Suprapubic skin (tissue), 4 donors: ENCODE data around the gene LRIT2. TPM values are rescaled to one million over a fixed set of nuclear protein-coding genes. Genes with fewer than 3 reads are reported as not detected.

ENCODE experiments used
- DNase-seq, 2 donors: peaks; one replicate each; pipeline ENCODE4 v3.0.0-alpha.2; 2019; ENCODE audit warnings: low spot score in 2 of 2
- H3K27ac ChIP-seq: fragments of 200-600 bp; sonication (generic); one replicate; pipeline ENCODE4 v1.5.1; 2019
- H3K27me3 ChIP-seq: fragments of 200-600 bp; sonication (generic); one replicate; pipeline ENCODE4 v1.5.1; 2019
- H3K36me3 ChIP-seq: fragments of 200-600 bp; sonication (generic); one replicate; pipeline ENCODE4 v1.5.1; 2019
- H3K4me1 ChIP-seq: fragments of 200-600 bp; sonication (generic); one replicate; pipeline ENCODE4 v1.5.1; 2019
- H3K4me3 ChIP-seq: fragments of 200-600 bp; sonication (generic); one replicate; pipeline ENCODE4 v1.5.1; 2019; ENCODE audit warnings: mild to moderate bottlenecking
- H3K9me3 ChIP-seq: fragments of 200-600 bp; sonication (generic); one replicate; pipeline ENCODE4 v1.5.1; 2019
- CTCF ChIP-seq, 2 donors: fragments of 200-600 bp in 1 of 2; fragments of 450-650 bp in 1 of 2; sonication (generic) in 1 of 2; IDR thresholded peaks; one replicate each; pipeline ENCODE4 v1.5.1; 2016 to 2019; ENCODE audit warnings: antibody characterized with exemption in 2 of 2, mild to moderate bottlenecking in 1 of 2, moderate library complexity in 1 of 2
- EP300 ChIP-seq: sonication (generic); formaldehyde crosslinking; IDR thresholded peaks from one replicate; pipeline ENCODE4 v1.6.1; 2017; ENCODE audit warnings: antibody characterized with exemption
- POLR2A ChIP-seq, 2 donors: fragments of 450-650 bp; IDR thresholded peaks; one replicate each; pipeline ENCODE4 v1.6.1; 2017; ENCODE audit warnings: antibody characterized with exemption in 2 of 2, mild to moderate bottlenecking in 2 of 2, moderate library complexity in 2 of 2
- POLR2AphosphoS5 ChIP-seq, 3 donors: sonication (generic); formaldehyde crosslinking; IDR thresholded peaks; one replicate each; pipeline ENCODE4 v1.6.1; 2017; ENCODE audit warnings: antibody characterized with exemption in 3 of 3
- WGBS: methylation state at CpG from one replicate; pipeline ENCODE4 v1.1.5; 2018; 5-methylcytosine and 5-hydroxymethylcytosine counted together
- total RNA-seq, 4 donors: library from RNA; depleted of rRNA; stranded (reverse); fragments of >200 nt; gene quantifications; one replicate each; pipeline ENCODE4 v1.1.0, GENCODE V29; 2016

LRIT2 gene
- total RNA-seq, 4 donors from 2014 or later = not detected

GRCh38 chr10:84232376-84232775, 7.0 kb upstream of the LRIT2 start:
- Histone ChIP-seq H3K9me3 (no peaks in the 10 kb centered on the region), H3K4me3 (no peak overlapping the region)
- 94% methylated on average over 9 of the region's 10 CpGs for WGBS

GRCh38 chr10:84230359-84230758, 5.0 kb upstream of the LRIT2 start:
- Histone ChIP-seq H3K9me3 (no peaks in the 10 kb centered on the region), H3K36me3 (no peaks in the 10 kb centered on the region), H3K4me3 (no peak overlapping the region), H3K4me1 (peaks cover 4% of the 10 kb centered on the region), H3K27me3 (peaks cover under 1% of the 10 kb centered on the region), H3K27ac (no peak overlapping the region)
- WGBS = 33% methylated on average over 1 of the region's 1 CpG
- DNase-seq = peak in 1 of 2 donors; percentile 60
- TF ChIP-seq POLR2A (IDR thresholded peaks at IDR 0.05) = no peak
- TF ChIP-seq CTCF (IDR thresholded peaks at IDR 0.05) = no peak
- TF ChIP-seq EP300 = no peak
- TF ChIP-seq POLR2AphosphoS5 (IDR thresholded peaks at IDR 0.05) = no peak

More at GRCh38 chr10:84232376-84232775, 7.0 kb upstream of the LRIT2 start:
- DNase-seq = peak in 1 of 2 donors; percentile 74
- Histone ChIP-seq H3K36me3 (no peaks in the 10 kb centered on the region), H3K27me3 (peaks cover 15% of the 10 kb centered on the region), H3K4me1 (peaks cover 4% of the 10 kb centered on the region), H3K27ac (no peak overlapping the region)
- no peak for TF ChIP-seq POLR2AphosphoS5 (IDR thresholded peaks at IDR 0.05)
- TF ChIP-seq EP300 = no peak
- no peak for TF ChIP-seq CTCF (IDR thresholded peaks at IDR 0.05)
- TF ChIP-seq POLR2A (IDR thresholded peaks at IDR 0.05) = no peak

GRCh38 chr10:84227810-84228209, 2.5 kb upstream of the LRIT2 start:
- Histone ChIP-seq H3K4me3 (no peak overlapping the region), H3K27me3 (peaks cover 4% of the 10 kb centered on the region), H3K4me1 (peaks cover 4% of the 10 kb centered on the region), H3K36me3 (no peaks in the 10 kb centered on the region), H3K27ac (no peak overlapping the region), H3K9me3 (no peaks in the 10 kb centered on the region)
- DNase-seq = peak in 1 of 2 donors; percentile 21
- no peak for TF ChIP-seq EP300
- no peak for TF ChIP-seq POLR2A (IDR thresholded peaks at IDR 0.05)
- TF ChIP-seq POLR2AphosphoS5 (IDR thresholded peaks at IDR 0.05) = no peak
- no peak for TF ChIP-seq CTCF (IDR thresholded peaks at IDR 0.05)
- WGBS = 79% methylated on average over 4 of the region's 4 CpGs

- DNase-seq = no peak
- 85% methylated on average over 3 of the region's 3 CpGs for WGBS
- Histone ChIP-seq H3K9me3 (no peaks in the 10 kb centered on the region), H3K36me3 (no peaks in the 10 kb centered on the region), H3K27me3 (peaks cover 8% of the 10 kb centered on the region), H3K4me3 (no peak overlapping the region), H3K4me1 (peaks cover 4% of the 10 kb centered on the region), H3K27ac (no peak overlapping the region)
- no peak for TF ChIP-seq CTCF (IDR thresholded peaks at IDR 0.05)
- TF ChIP-seq POLR2AphosphoS5 (IDR thresholded peaks at IDR 0.05) = no peak
- TF ChIP-seq EP300 = no peak
- no peak for TF ChIP-seq POLR2A (IDR thresholded peaks at IDR 0.05)
Measured at GRCh38 chr10:84226616-84227015, 1.3 kb upstream of the LRIT2 start.

GRCh38 chr10:84224411-84225028, 824 bp downstream of the LRIT2 start:
- TF ChIP-seq POLR2AphosphoS5 (IDR thresholded peaks at IDR 0.05) (no peak), POLR2A (IDR thresholded peaks at IDR 0.05) (no peak), CTCF (IDR thresholded peaks at IDR 0.05) (no peak)

More at GRCh38 chr10:84224411-84225028, 824 bp downstream of the LRIT2 start:
- Histone ChIP-seq H3K27me3 (peaks cover 8% of the 10 kb centered on the region), H3K27ac (no peak overlapping the region), H3K36me3 (no peaks in the 10 kb centered on the region), H3K9me3 (no peaks in the 10 kb centered on the region), H3K4me3 (no peak overlapping the region), H3K4me1 (no peaks in the 10 kb centered on the region)
- WGBS = 42% methylated on average over 6 of the region's 6 CpGs
- DNase-seq = peak in 1 of 2 donors; percentile 38
